ENCODE data around the gene HOXD12.

The HOXD12 gene

GRCh38 chr2:176121190-176122051 lies 21.8 kb downstream of the HOXD12 start:
- DNase-seq (ENCODE audit: low read depth): no peak

GRCh38 chr2:176122052-176122682 lies 22.6 kb downstream of the HOXD12 start:
- DNase-seq (ENCODE audit: low read depth): peak; percentile 57

- no peak for DNase-seq (ENCODE audit: low read depth)
These were observed 23.3 kb downstream of the HOXD12 start, which contains the start of gene HOXD9 for GRCh38 chr2:176122683-176123410. Gene HOXD9 (plus strand): TSS chr2:176122719. CDS start chr2:176122769, 50 bp downstream.

- no peak for DNase-seq (ENCODE audit: low read depth)
These were observed 24.0 kb downstream of the HOXD12 start for GRCh38 chr2:176123411-176124109.

GRCh38 chr2:176124110-176124946 lies 24.7 kb downstream of the HOXD12 start:
- no peak for DNase-seq (ENCODE audit: low read depth)

GRCh38 chr2:176124947-176125771 lies 25.6 kb downstream of the HOXD12 start:
- no peak for DNase-seq (ENCODE audit: low read depth)

- DNase-seq (ENCODE audit: low read depth): no peak
These were observed 26.1 kb downstream of the HOXD12 start for GRCh38 chr2:176125772-176126054.

GRCh38 chr2:176126929-176127773 lies 27.6 kb downstream of the HOXD12 start:
- no peak for DNase-seq (ENCODE audit: low read depth)

- no peak for DNase-seq (ENCODE audit: low read depth)
These were observed 28.1 kb downstream of the HOXD12 start for GRCh38 chr2:176127774-176128072.

- no peak for DNase-seq (ENCODE audit: low read depth)
These were observed 28.8 kb downstream of the HOXD12 start for GRCh38 chr2:176128172-176128981.

GRCh38 chr2:176128982-176129796 lies 29.6 kb downstream of the HOXD12 start, which contains the start of gene HOXD8:
Gene HOXD8 (plus strand): TSS chr2:176129705. CDS start chr2:176130367, 662 bp downstream.
- peak; percentile 71 for DNase-seq (ENCODE audit: low read depth)

- DNase-seq (ENCODE audit: low read depth): no peak
These were observed 30.2 kb downstream of the HOXD12 start for GRCh38 chr2:176129813-176130146.

- no peak for DNase-seq (ENCODE audit: low read depth)
These were observed 30.8 kb downstream of the HOXD12 start for GRCh38 chr2:176130147-176130956.

- DNase-seq (ENCODE audit: low read depth): no peak
These were observed 31.6 kb downstream of the HOXD12 start for GRCh38 chr2:176130957-176131847.

- no peak for DNase-seq (ENCODE audit: low read depth)
These were observed 32.2 kb downstream of the HOXD12 start for GRCh38 chr2:176131848-176132158.
